Uterus (tissue), 2 donors: Measurements from ENCODE around the gene KRT1.

Experiments
- CTCF ChIP-seq, 4 experiments: fragments of 200-600 bp in 2 of 4; fragments of 450-650 bp in 2 of 4; sonication (generic) in 2 of 4; IDR thresholded peaks; one replicate each; pipeline ENCODE4 v1.5.1; 2016 to 2019; ENCODE audit warnings: antibody characterized with exemption in 4 of 4, mild to moderate bottlenecking in 2 of 4, moderate library complexity in 1 of 4
- POLR2A ChIP-seq, 2 donors: fragments of 450-650 bp; IDR thresholded peaks; one replicate each; pipeline ENCODE4 v1.6.1; 2016; ENCODE audit warnings: antibody characterized with exemption in 2 of 2, mild to moderate bottlenecking in 1 of 2, moderate library complexity in 1 of 2

GRCh38 chr12:52648012-52648550, 32.1 kb downstream of the KRT1 start:
- TF ChIP-seq CTCF (IDR thresholded peaks at IDR 0.05) (no peak), POLR2A (IDR thresholded peaks at IDR 0.05) (no peak)
